Activated CD8-positive, alpha-beta T cell treated with anti-CD3 and anti-CD28 coated beads for 36 hours (primary cell): ENCODE measurements around the gene NCOA7. TPM values are rescaled to one million over a fixed set of nuclear protein-coding genes. Genes with fewer than 3 reads are reported as not detected.

ENCODE experiments used
- ATAC-seq: fragments of 200-7000 bp; cut with Tn5 transposase; one replicate; pipeline ENCODE4 v1.10.0; 2021; ENCODE audit warnings: mild to moderate bottlenecking, moderate library complexity
- CTCF ChIA-PET: fragments of 350-600 bp; sonication (Branson Sonifier 250); formaldehyde crosslinking; loops from one replicate; lab custom pipeline; 2021; ENCODE audit warnings: antibody characterized with exemption; lab: Charles Lee
- POLR2A ChIA-PET: fragments of 350-600 bp; sonication (Branson Sonifier 250); formaldehyde crosslinking; loops from one replicate; lab custom pipeline; 2021; ENCODE audit warnings: antibody characterized with exemption; lab: Charles Lee
- DNase-seq: peaks from one replicate; pipeline ENCODE4 v3.0.0-alpha.2; 2020
- H3K27ac Mint-ChIP-seq: one replicate; pipeline ENCODE4 v1.8.0; 2021; ENCODE audit warnings: mild to moderate bottlenecking, mixed read lengths
- H3K27me3 Mint-ChIP-seq: one replicate; pipeline ENCODE4 v1.8.0; 2021; ENCODE audit warnings: mixed read lengths
- H3K36me3 Mint-ChIP-seq: one replicate; pipeline ENCODE4 v1.8.0; 2021; ENCODE audit warnings: low read depth, mixed read lengths
- H3K4me1 Mint-ChIP-seq: one replicate; pipeline ENCODE4 v1.8.0; 2021; ENCODE audit warnings: low read depth, mixed read lengths
- H3K4me3 Mint-ChIP-seq: one replicate; pipeline ENCODE4 v1.8.0; 2021; ENCODE audit warnings: mild to moderate bottlenecking, moderate library complexity, mixed read lengths
- H3K9me3 Mint-ChIP-seq: one replicate; pipeline ENCODE4 v1.8.0; 2021; ENCODE audit warnings: mixed read lengths
- intact Hi-C: fragments of 100-400 bp; cut with micrococcal nuclease; formaldehyde crosslinking; loops from one replicate; pipeline ENCODE4 v1.10.0; 2022
- total RNA-seq, 2 experiments: library from RNA; stranded (reverse); gene quantifications; one replicate each; pipeline ENCODE4 v1.2.3, GENCODE V29; 2021
- TF ChIP-seq, protein P1 (sequence below): fragments of 200-600 bp; IDR thresholded peaks from one replicate; pipeline ENCODE4 v1.8.0; 2022; ENCODE audit warnings: antibody characterized with exemption, mild to moderate bottlenecking

NCOA7 gene
- total RNA-seq, 2 experiments from 2014 or later = 43.4 to 44.9 TPM

GRCh38 chr6:125746731-125747588 is 43.8 kb upstream of the NCOA7 start:
- intact Hi-C loops = no loop called here
- POLR2A ChIA-PET = interaction anchor here (1.0 kb wide), 1 partner anchor 34 kb away, joined by 3 read pairs; no protein-coding TSS in a partner anchor
- peaks cover 27% of the 10 kb centered on the region for H3K4me1 Mint-ChIP-seq
- DNase-seq (peak; percentile 88), ATAC-seq (peak; percentile 72)
- CTCF ChIA-PET = interaction anchor here (1.1 to 1.5 kb wide), 3 partner anchors 10 to 436 kb away, joined by 3 to 5 read pairs (median 4); no protein-coding TSS in a partner anchor
- TF ChIP-seq, protein P1, sequence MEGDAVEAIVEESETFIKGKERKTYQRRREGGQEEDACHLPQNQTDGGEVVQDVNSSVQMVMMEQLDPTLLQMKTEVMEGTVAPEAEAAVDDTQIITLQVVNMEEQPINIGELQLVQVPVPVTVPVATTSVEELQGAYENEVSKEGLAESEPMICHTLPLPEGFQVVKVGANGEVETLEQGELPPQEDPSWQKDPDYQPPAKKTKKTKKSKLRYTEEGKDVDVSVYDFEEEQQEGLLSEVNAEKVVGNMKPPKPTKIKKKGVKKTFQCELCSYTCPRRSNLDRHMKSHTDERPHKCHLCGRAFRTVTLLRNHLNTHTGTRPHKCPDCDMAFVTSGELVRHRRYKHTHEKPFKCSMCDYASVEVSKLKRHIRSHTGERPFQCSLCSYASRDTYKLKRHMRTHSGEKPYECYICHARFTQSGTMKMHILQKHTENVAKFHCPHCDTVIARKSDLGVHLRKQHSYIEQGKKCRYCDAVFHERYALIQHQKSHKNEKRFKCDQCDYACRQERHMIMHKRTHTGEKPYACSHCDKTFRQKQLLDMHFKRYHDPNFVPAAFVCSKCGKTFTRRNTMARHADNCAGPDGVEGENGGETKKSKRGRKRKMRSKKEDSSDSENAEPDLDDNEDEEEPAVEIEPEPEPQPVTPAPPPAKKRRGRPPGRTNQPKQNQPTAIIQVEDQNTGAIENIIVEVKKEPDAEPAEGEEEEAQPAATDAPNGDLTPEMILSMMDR = no peak
- no peaks in the 10 kb centered on the region for H3K9me3 Mint-ChIP-seq
- no peaks in the 10 kb centered on the region for H3K36me3 Mint-ChIP-seq
- peaks cover 61% of the 10 kb centered on the region for H3K27me3 Mint-ChIP-seq
- H3K27ac Mint-ChIP-seq = peak overlapping the region; percentile 26
- peak overlapping the region; percentile 76 for H3K4me3 Mint-ChIP-seq

GRCh38 chr6:125747589-125748405 is 43.0 kb upstream of the NCOA7 start:
- ChIA-PET CTCF (interaction anchor here (0.7 to 1.5 kb wide), 6 partner anchors 9 to 445 kb away, joined by 3 to 5 read pairs (median 4); partner anchors contain the start of gene HDDC2), POLR2A (interaction anchor here (0.7 to 1.3 kb wide), 4 partner anchors 33 to 435 kb away, joined by 3 to 7 read pairs (median 3); partner anchors contain the start of gene NCOA7)
- no peak for ATAC-seq
- TF ChIP-seq, protein P1 = no peak
- Mint-ChIP-seq H3K4me3 (peak overlapping the region; percentile 76), H3K27ac (no peak overlapping the region), H3K4me1 (peaks cover 27% of the 10 kb centered on the region), H3K9me3 (no peaks in the 10 kb centered on the region), H3K36me3 (no peaks in the 10 kb centered on the region), H3K27me3 (peaks cover 61% of the 10 kb centered on the region)
- peak; percentile 49 for DNase-seq
- intact Hi-C loops = no loop called here

- ChIA-PET POLR2A (interaction anchor here (0.7 to 1.3 kb wide), 3 partner anchors 32 to 435 kb away, joined by 3 to 7 read pairs (median 3); partner anchors contain the start of gene NCOA7), CTCF (interaction anchor here (0.7 to 1.5 kb wide), 4 partner anchors 8 to 446 kb away, joined by 3 to 5 read pairs (median 4); partner anchors contain the start of gene HDDC2)
- TF ChIP-seq, protein P1 = no peak
- no peak overlapping the region for H3K27ac Mint-ChIP-seq
- ATAC-seq (no peak), DNase-seq (peak; percentile 10)
- peaks cover 62% of the 10 kb centered on the region for H3K27me3 Mint-ChIP-seq
- intact Hi-C loops = no loop called here
- H3K9me3 Mint-ChIP-seq = no peaks in the 10 kb centered on the region
- H3K4me1 Mint-ChIP-seq = peaks cover 27% of the 10 kb centered on the region
- H3K4me3 Mint-ChIP-seq = peak overlapping the region; percentile 65
- H3K36me3 Mint-ChIP-seq = no peaks in the 10 kb centered on the region
Observed at GRCh38 chr6:125748406-125749172, 42.2 kb upstream of the NCOA7 start.

- Mint-ChIP-seq H3K27ac (no peak within 1 kb of the TSS), H3K36me3 (no peaks in the 10 kb centered on the region), H3K27me3 (peaks cover 59% of the 10 kb centered on the region), H3K9me3 (no peaks in the 10 kb centered on the region), H3K4me1 (peaks cover 27% of the 10 kb centered on the region), H3K4me3 (peak within 1 kb of the TSS; percentile 73)
- TF ChIP-seq, protein P1 = no peak
- peak; percentile 82 for ATAC-seq
- ChIA-PET CTCF (no interaction called here), POLR2A (interaction anchor here (1.0 kb wide), 1 partner anchor 238 kb away, joined by 3 read pairs; no protein-coding TSS in a partner anchor)
- intact Hi-C loops = no loop called here
- DNase-seq = peak; percentile 84
Observed at GRCh38 chr6:125749173-125749864, 41.4 kb upstream of the NCOA7 start, which contains the start of gene HEY2. HEY2 (plus strand) TSS chr6:125749632; CDS start chr6:125749777, 145 bp downstream.
